Aorta (tissue), 5 donors: ENCODE results near the gene SYCE3. TPM values are rescaled to one million over a fixed set of nuclear protein-coding genes. Genes with fewer than 3 reads are reported as not detected.

Experiments
- ATAC-seq: fragments of 200-7000 bp; cut with Tn5 transposase; one replicate; pipeline ENCODE4 v1.9.1; 2022; ENCODE audit warnings: moderate library complexity; ENCODE audit not compliant: low FRiP score
- DNase-seq, 2 donors: peaks; one replicate each; pipeline ENCODE4 v3.0.0-alpha.2; 2020
- H3K27ac ChIP-seq, 2 donors: one replicate each; pipeline ENCODE4 v1.5.1; 2013; ENCODE audit warnings: low read length in 2 of 2, mild to moderate bottlenecking in 2 of 2, moderate library complexity in 2 of 2, control low read depth in 1 of 2, inconsistent platforms in 1 of 2, low read depth in 1 of 2
- H3K27me3 ChIP-seq, 2 donors: one replicate each; pipeline ENCODE4 v1.6.1; 2013; ENCODE audit warnings: control low read depth in 1 of 2, low read length in 1 of 2, mild to moderate bottlenecking in 1 of 2, moderate library complexity in 1 of 2; ENCODE audit not compliant: insufficient read depth in 2 of 2, control insufficient read depth in 1 of 2
- H3K36me3 ChIP-seq, 2 donors: one replicate each; pipeline ENCODE4 v1.6.1; 2013; ENCODE audit warnings: control low read depth in 1 of 2, low read length in 1 of 2, mild to moderate bottlenecking in 1 of 2; ENCODE audit not compliant: insufficient read depth in 2 of 2, control insufficient read depth in 1 of 2
- H3K4me1 ChIP-seq, 2 donors: one replicate each; pipeline ENCODE4 v1.6.1; 2013; ENCODE audit warnings: low read length in 2 of 2, control low read depth in 1 of 2, mild to moderate bottlenecking in 1 of 2, moderate library complexity in 1 of 2; ENCODE audit not compliant: insufficient read depth in 2 of 2, control insufficient read depth in 1 of 2
- H3K4me3 ChIP-seq, 2 donors: one replicate each; pipeline ENCODE4 v1.5.1; 2013; ENCODE audit warnings: low read length in 2 of 2, control low read depth in 1 of 2, mild to moderate bottlenecking in 1 of 2
- H3K9me3 ChIP-seq: one replicate; pipeline ENCODE4 v1.6.1; 2013; ENCODE audit warnings: mild to moderate bottlenecking, low read length; ENCODE audit not compliant: control insufficient read depth
- WGBS, 2 donors: extraction: QIAGEN DNeasy Blood & Tissue Kit; methylation state at CpG; one replicate each; pipeline ENCODE4 v1.1.7; 2013; 5-methylcytosine and 5-hydroxymethylcytosine counted together
- intact Hi-C, 2 donors: fragments of 100-400 bp; cut with DNase I; formaldehyde crosslinking; loops; one replicate each; pipeline versions ENCODE4 v1.14.2 to v1.15.0; 2022
- polyA plus RNA-seq, 2 donors: library from polyadenylated mRNA; stranded (reverse); fragments of 200-250 nt; gene quantifications; one replicate each; pipeline ENCODE4 v1.2.3, GENCODE V29; 2013
- total RNA-seq, 2 donors: library from RNA; stranded (reverse); fragmentation: NEBNext Ultra II Directional; extraction: Animal tissue kit (Norgen Biotek cat#: 25700); gene quantifications; one replicate each; pipeline ENCODE4 v1.2.1, GENCODE V29; 2021
- donor health status: healthy with polysubstance abuse.
- donor health status: Bipolar disorder and iron deficiency.
- donor health status: DM: no; HTN: no; CAD: no.
- donor health status: DM: no; HTN: no; CAD: no.
- donor health status: DM: yes; HTN: yes; CAD: no.

The SYCE3 gene
- total and polyA plus RNA-seq, 4 donors: 1.5 TPM; not detected in 3

- intact Hi-C loops: no loop called here
- H3K9me3 ChIP-seq: no peaks in the 10 kb centered on the region
- no peak for ATAC-seq
Observed at GRCh38 chr22:50573491-50574382, 11.0 kb upstream of the SYCE3 start.

GRCh38 chr22:50572965-50573364 is 10.2 kb upstream of the SYCE3 start:
- peak; percentile 44 to 61 for DNase-seq
- Histone ChIP-seq H3K4me1 (no peaks in the 10 kb centered on the region), H3K27ac (no peak overlapping the region), H3K27me3 (no peaks in the 10 kb centered on the region), H3K36me3 (no peaks in the 10 kb centered on the region), H3K4me3 (no peak overlapping the region), H3K9me3 (no peaks in the 10 kb centered on the region)
- no peak for ATAC-seq
- WGBS, 2 donors: 92 to 96% methylated on average over 11 of the region's 11 CpGs
- intact Hi-C loops: no loop called here

More at GRCh38 chr22:50573491-50574382, 11.0 kb upstream of the SYCE3 start:
- Histone ChIP-seq H3K4me3 (no peak overlapping the region), H3K36me3 (no peaks in the 10 kb centered on the region), H3K4me1 (no peaks in the 10 kb centered on the region), H3K27me3 (no peaks in the 10 kb centered on the region), H3K27ac (no peak overlapping the region)
- WGBS, 2 donors: 82 to 87% methylated on average over 26 of the region's 26 CpGs
- DNase-seq: peak; percentile 33 to 69

DNA sequence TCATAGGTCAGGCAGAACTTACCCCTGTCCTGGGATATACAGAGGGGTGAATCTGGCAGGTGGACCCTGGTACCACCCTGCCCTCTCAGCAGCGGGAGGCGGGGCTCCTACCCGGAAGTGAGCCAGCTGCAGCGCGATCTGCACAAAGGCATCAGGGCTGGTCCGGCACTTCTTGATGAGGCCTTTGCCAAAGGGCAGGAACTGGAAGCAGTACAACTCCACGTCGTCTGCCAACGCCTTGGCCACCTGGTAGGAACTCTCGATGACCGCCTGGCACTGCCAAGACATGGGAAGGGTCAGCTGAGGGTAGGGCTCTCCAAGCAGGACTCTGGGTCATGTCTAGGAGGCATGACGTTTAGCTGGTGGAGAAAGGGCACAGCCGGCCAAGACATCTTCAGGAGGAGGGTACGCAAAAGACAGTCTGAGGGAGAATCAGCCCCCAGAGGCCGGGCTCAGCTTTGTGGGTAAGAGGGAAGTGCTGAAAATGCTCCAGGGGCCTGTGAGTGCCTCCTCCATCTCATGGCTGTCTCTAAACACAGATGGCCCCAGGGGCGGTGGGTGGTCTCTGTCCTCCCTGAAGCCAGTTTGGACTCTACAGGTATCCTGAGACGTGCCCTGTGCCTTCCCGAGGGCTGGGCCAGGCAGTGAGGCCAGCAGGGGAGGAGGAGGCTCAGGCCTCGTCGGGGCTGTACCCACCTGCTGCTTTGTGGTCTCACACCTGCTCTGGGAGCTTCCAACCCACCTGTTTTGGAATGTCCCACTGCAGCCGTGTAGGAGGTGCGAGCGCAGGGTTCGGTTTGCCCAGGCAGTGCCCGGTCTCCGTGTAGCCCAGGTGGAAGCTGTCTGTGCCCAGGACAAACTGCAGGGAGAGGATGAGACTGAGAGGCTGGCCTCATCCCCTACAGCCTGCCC is 8.8 kb upstream of the SYCE3 start:
- no peak for ATAC-seq
- Histone ChIP-seq H3K27me3 (no peaks in the 10 kb centered on the region), H3K27ac (no peak overlapping the region), H3K4me1 (no peaks in the 10 kb centered on the region), H3K4me3 (no peak overlapping the region), H3K9me3 (no peaks in the 10 kb centered on the region), H3K36me3 (no peaks in the 10 kb centered on the region)
- WGBS, 2 donors: 86 to 87% methylated on average over 26 of the region's 26 CpGs
- intact Hi-C loops: no loop called here
- DNase-seq: peak; percentile 32 to 67

GRCh38 chr22:50570861-50571260 is 8.1 kb upstream of the SYCE3 start:
- ATAC-seq (no peak), DNase-seq (peak; percentile 34 to 49)
- H3K27me3 ChIP-seq: no peaks in the 10 kb centered on the region
- H3K36me3 ChIP-seq: no peaks in the 10 kb centered on the region
- no peaks in the 10 kb centered on the region for H3K4me1 ChIP-seq
- 93% methylated on average over 12 of the region's 12 CpGs for WGBS, 2 donors
- H3K27ac ChIP-seq: no peak overlapping the region
- intact Hi-C loops: no loop called here
- no peak overlapping the region for H3K4me3 ChIP-seq
- H3K9me3 ChIP-seq: no peaks in the 10 kb centered on the region

DNA sequence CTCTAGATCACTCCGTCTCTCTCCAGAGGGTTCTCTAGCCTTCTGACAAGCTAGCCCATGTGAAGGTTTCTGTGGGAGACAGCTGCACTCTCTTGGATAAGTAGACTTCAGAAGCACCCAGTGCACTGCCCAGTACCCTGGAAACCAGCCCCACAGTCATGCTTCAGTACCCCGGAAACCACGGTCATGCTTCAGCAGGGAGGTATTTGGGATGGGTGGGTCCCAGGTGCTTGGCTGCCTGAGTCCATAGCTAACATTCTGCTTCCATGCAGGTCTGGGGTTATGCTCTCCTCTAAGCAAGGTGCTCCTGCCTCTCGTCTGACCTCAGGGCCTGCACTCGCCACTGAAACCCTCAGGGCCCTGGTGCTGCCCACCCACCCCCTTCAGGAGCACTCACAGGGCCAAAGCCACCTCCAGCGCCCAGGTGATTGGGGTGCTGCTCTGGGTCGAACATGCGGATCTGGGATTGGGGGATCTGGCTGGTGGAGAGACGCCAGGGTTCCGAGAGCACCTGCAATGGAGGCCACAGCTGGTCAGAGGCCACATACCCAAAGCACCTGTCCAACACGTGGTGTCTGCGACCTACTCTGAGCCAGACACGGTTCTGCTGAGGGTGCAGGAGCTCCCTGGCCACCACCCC is 7.3 kb upstream of the SYCE3 start:
- no peak for ATAC-seq
- H3K4me3 ChIP-seq: no peak overlapping the region
- WGBS, 2 donors: 94 to 95% methylated on average over 13 of the region's 13 CpGs
- DNase-seq: peak; percentile 24 to 35
- H3K36me3 ChIP-seq: no peaks in the 10 kb centered on the region
- no peaks in the 10 kb centered on the region for H3K9me3 ChIP-seq
- no peaks in the 10 kb centered on the region for H3K27me3 ChIP-seq
- no peaks in the 10 kb centered on the region for H3K4me1 ChIP-seq
- no peak overlapping the region for H3K27ac ChIP-seq
- intact Hi-C loops: no loop called here

DNA sequence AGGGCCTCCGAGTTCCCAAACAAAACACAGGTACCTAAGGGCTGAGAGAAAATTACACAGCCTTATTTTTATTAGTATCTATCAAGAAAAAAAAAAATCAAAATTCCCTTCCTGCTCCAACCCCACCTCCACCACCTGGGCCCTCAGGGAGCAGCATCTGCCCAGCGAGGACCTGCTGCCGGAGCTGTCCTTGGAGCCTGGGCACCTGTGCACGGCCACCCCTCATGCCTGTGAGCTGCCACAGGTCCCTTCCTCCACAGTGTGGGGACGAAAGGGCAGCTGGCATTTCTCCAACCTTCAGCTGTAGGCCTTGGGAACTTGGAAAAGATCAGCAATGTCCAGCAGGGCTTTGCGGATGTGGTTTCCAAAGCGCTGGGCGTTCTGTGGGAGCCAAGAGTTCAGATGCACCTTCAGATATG is 6.3 kb upstream of the SYCE3 start:
- H3K27me3 ChIP-seq: no peaks in the 10 kb centered on the region
- no peaks in the 10 kb centered on the region for H3K36me3 ChIP-seq
- H3K9me3 ChIP-seq: no peaks in the 10 kb centered on the region
- H3K4me3 ChIP-seq: no peak overlapping the region
- no peak overlapping the region for H3K27ac ChIP-seq
- WGBS, 2 donors: 85 to 88% methylated on average over 8 of the region's 8 CpGs
- peak; percentile 11 to 56 for DNase-seq
- intact Hi-C loops: no loop called here
- no peak for ATAC-seq
- no peaks in the 10 kb centered on the region for H3K4me1 ChIP-seq

DNA sequence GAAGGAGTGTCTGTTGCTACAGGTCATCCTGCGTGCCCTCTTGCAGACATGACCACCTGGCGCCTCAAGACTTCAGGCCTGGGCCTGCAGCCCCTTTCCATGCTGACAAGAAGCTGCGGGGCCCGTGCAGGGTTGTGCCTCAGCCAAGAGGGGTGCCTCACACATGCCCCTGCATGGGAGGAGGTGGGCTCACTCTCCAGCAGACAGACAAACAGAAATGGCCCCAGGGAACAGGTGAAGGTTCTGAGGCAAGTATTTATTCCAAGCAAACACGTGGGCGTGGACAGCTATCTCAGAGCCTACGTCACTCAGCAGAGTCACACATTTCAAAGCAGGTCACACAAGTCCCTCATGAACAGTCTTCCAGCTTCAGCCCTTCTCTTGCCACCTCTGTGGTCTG is 5.9 kb upstream of the SYCE3 start:
- H3K4me1 ChIP-seq: no peaks in the 10 kb centered on the region
- no peaks in the 10 kb centered on the region for H3K27me3 ChIP-seq
- intact Hi-C loops: no loop called here
- 88 to 90% methylated on average over 7 of the region's 7 CpGs for WGBS, 2 donors
- H3K27ac ChIP-seq: no peak overlapping the region
- H3K4me3 ChIP-seq: no peak overlapping the region
- ATAC-seq (no peak), DNase-seq (peak; percentile 29 to 60)
- H3K9me3 ChIP-seq: no peaks in the 10 kb centered on the region
- no peaks in the 10 kb centered on the region for H3K36me3 ChIP-seq

DNA sequence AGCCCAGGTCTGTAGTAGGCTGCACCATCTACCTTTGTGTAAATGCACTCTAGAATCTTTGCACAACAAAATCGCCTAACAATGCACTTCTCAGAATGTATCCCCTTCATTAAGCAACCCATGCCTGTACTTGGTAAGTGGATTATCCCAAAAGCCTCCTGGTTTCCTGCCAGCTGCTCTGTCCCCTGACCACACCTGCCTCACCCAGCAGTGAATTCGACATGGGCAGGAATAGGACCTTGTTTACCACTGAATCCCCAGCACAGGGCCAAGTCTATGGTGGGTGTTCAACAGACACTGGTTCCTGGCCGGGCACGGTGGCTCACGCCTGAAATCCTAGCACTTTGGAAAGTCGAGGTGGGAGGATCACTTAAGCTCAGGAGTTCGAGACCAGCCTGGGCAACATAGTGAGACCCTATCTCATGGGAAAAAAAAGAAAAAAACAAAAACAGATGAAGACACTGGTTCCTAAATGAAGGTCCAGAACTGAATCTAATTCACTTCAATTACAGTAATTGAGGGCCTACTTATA is 5.1 kb upstream of the SYCE3 start:
- WGBS, 2 donors: 90 to 93% methylated on average over 7 of the region's 7 CpGs
- intact Hi-C loops: no loop called here
- Histone ChIP-seq H3K4me3 (no peak overlapping the region), H3K4me1 (no peaks in the 10 kb centered on the region), H3K27me3 (no peaks in the 10 kb centered on the region), H3K27ac (no peak overlapping the region), H3K9me3 (no peaks in the 10 kb centered on the region), H3K36me3 (no peaks in the 10 kb centered on the region)
- peak in 1 of 2 donors; percentile 20 for DNase-seq
- ATAC-seq: no peak
